Endothelial cell of umbilical vein (primary cell): ENCODE results near the gene MAN2B1. TPM values are rescaled to one million over a fixed set of nuclear protein-coding genes. Genes with fewer than 3 reads are reported as not detected.
"Not testable (repeated sequence)": the region's sequence is repeated elsewhere in the genome, so short reads cannot be mapped to it uniquely, and the experiment has no call there.

ENCODE experiments used
- BruUV-seq: library from RNA; stranded (reverse); fragments of 400-500 nt; replicated peaks from 2 replicates; lab custom pipeline; 2021; lab: Mats Ljungman, UMichigan
- CTCF ChIA-PET: fragments of 300-600, 350-600 bp; sonication (Branson Sonifier 250); formaldehyde crosslinking; loops from one replicate; lab custom pipeline; 2021; ENCODE audit warnings: antibody characterized with exemption, inconsistent platforms; lab: Charles Lee
- POLR2A ChIA-PET: fragments of 300-600, 350-600 bp; sonication (Branson Sonifier 250); formaldehyde crosslinking; loops from one replicate; lab custom pipeline; 2021; ENCODE audit warnings: antibody characterized with exemption, inconsistent platforms; lab: Charles Lee
- DNase-seq: peaks from one replicate; pipeline ENCODE4 v3.0.0-alpha.2; 2011; ENCODE audit warnings: low read depth, low spot score
- FAIRE-seq: peaks from 2 replicates; lab custom pipeline; 2011; peaks lifted over from hg19 to GRCh38; lab: Jason Lieb, UNC
- H2AFZ ChIP-seq: 2 replicates; pipeline ENCODE4 v1.6.0; 2012; ENCODE audit warnings: low read depth, low read length, control low read depth, inconsistent platforms
- H3K27ac ChIP-seq: 2 replicates; pipeline ENCODE4 v1.5.1; 2011; ENCODE audit warnings: low read depth, mild to moderate bottlenecking, control low read depth, low read length, moderate library complexity; ENCODE audit not compliant: insufficient read depth
- H3K27me3 ChIP-seq, 2 experiments: 2 replicates each; pipeline versions ENCODE4 v1.6.0 to v1.6.1; 2011; ENCODE audit warnings: low read length in 2 of 2, mixed read lengths in 1 of 2; ENCODE audit not compliant: control insufficient read depth in 2 of 2, insufficient read depth in 2 of 2
- H3K36me3 ChIP-seq, 2 experiments: 2 replicates in 1 of 2; 3 replicates in 1 of 2; pipeline ENCODE4 v1.5.1; 2011; ENCODE audit warnings: low read length in 2 of 2, mild to moderate bottlenecking in 1 of 2, moderate library complexity in 1 of 2; ENCODE audit not compliant: control insufficient read depth in 2 of 2, insufficient read depth in 2 of 2; ENCODE audit errors: extremely low read depth in 1 of 2
- H3K4me1 ChIP-seq: 3 replicates; pipeline ENCODE4 v1.5.1; 2011; ENCODE audit warnings: mild to moderate bottlenecking, low read length; ENCODE audit not compliant: control insufficient read depth, insufficient read depth; ENCODE audit errors: extremely low read depth
- H3K4me2 ChIP-seq: 2 replicates; pipeline ENCODE4 v1.6.1; 2011; ENCODE audit warnings: low read length, control low read depth, mixed read lengths; ENCODE audit not compliant: insufficient read depth
- H3K4me3 ChIP-seq, 3 experiments: fragments of 200-600 bp in 1 of 3; sonication (generic), shearing (Covaris generic) in 1 of 3; replicated peaks in 1 of 3; 2 replicates each; pipeline ENCODE4 v1.5.1; 2011 to 2016; ENCODE audit warnings: control low read depth in 3 of 3, low read length in 3 of 3, mild to moderate bottlenecking in 2 of 3, inconsistent platforms in 1 of 3, low read depth in 1 of 3, moderate library complexity in 1 of 3; ENCODE audit not compliant: insufficient read depth in 1 of 3
- H3K79me2 ChIP-seq: 2 replicates; pipeline ENCODE4 v1.6.0; 2012; ENCODE audit warnings: low read length, inconsistent platforms; ENCODE audit not compliant: control insufficient read depth, insufficient read depth
- H3K9ac ChIP-seq: replicated peaks from 2 replicates; pipeline ENCODE3; 2011; ENCODE audit warnings: low read length, control low read depth; ENCODE audit not compliant: insufficient read depth; ENCODE audit errors: extremely low read depth
- H3K9me1 ChIP-seq: replicated peaks from 3 replicates; pipeline ENCODE4 v1.6.0; 2011; ENCODE audit warnings: mild to moderate bottlenecking, low read length; ENCODE audit not compliant: control insufficient read depth, insufficient read depth; ENCODE audit errors: extremely low read depth
- H3K9me3 ChIP-seq: replicated peaks from 2 replicates; pipeline ENCODE4 v1.5.1; 2012; ENCODE audit warnings: low read length, inconsistent platforms; ENCODE audit not compliant: control insufficient read depth, insufficient read depth
- H4K20me1 ChIP-seq: replicated peaks from 2 replicates; pipeline ENCODE3; 2011; ENCODE audit warnings: mild to moderate bottlenecking, low read length; ENCODE audit not compliant: control insufficient read depth, insufficient read depth; ENCODE audit errors: extremely low read depth
- CTCF ChIP-seq, 2 donors: IDR thresholded peaks; 1 replicate in 1 of 2; 2 replicates in 1 of 2; pipeline ENCODE4 v1.5.1; 2011; ENCODE audit warnings: low read length in 2 of 2, mild to moderate bottlenecking in 2 of 2, moderate library complexity in 2 of 2, control low read depth in 1 of 2, inconsistent platforms in 1 of 2, low read depth in 1 of 2; ENCODE audit not compliant: insufficient read depth in 1 of 2; ENCODE audit errors: extremely low read depth in 1 of 2
- dilution Hi-C: fragments of 300-500 bp; cut with MboI; formaldehyde crosslinking; loops from one replicate; pipeline ENCODE4 v1.15.0; 2019; ENCODE audit warnings: low sequenced_read_pairs; ENCODE audit not compliant: extremely low pct_ligation_motif_present
- intact Hi-C: fragments of 100-400 bp; cut with micrococcal nuclease; formaldehyde crosslinking; loops from one replicate; pipeline ENCODE4 v1.10.0; 2022
- polyA plus RNA-seq, 4 experiments: library from polyadenylated mRNA; depleted of rRNA in 3 of 4; stranded (reverse) in 3 of 4; unstranded in 1 of 4; fragments of >200 nt; gene quantifications; 2 replicates each; pipeline versions ENCODE4 v1.2.1 to v1.2.3, GENCODE V29; 2011 to 2012; ENCODE audit warnings: missing spikeins in 1 of 4
- total RNA-seq: library from RNA; stranded (reverse); gene quantifications from 2 replicates; pipeline ENCODE4 v1.2.3, GENCODE V29; 2021

The MAN2B1 gene
- total and polyA plus RNA-seq, 2 donors (not counting 3 experiments of a cell fraction or from before 2014, with no cell fraction given), result 64.4 to 76.8 TPM

GRCh38 chr19:12698138-12698537 is 31.6 kb upstream of the MAN2B1 start:
- BruUV-seq, result no TSS peak
- Histone ChIP-seq H3K9me1 (no peaks in the 10 kb centered on the region), H3K9me3 (no peaks in the 10 kb centered on the region), H3K4me2 (no peak overlapping the region), H3K79me2 (no peaks in the 10 kb centered on the region), H3K27me3 (no peaks in the 10 kb centered on the region), H3K9ac (no peak overlapping the region), H3K36me3 (peaks cover 7 to 33% of the 10 kb centered on the region in 2 experiments), H4K20me1 (no peaks in the 10 kb centered on the region), H3K4me3 (no peak overlapping the region), H2AFZ (no peak overlapping the region), H3K27ac (no peak overlapping the region), H3K4me1 (peaks cover 15% of the 10 kb centered on the region)
- ChIA-PET CTCF (no interaction called here), POLR2A (no interaction called here)
- FAIRE-seq, result no peak
- DNase-seq, result no peak
- intact Hi-C loops (no loop called here), dilution Hi-C loops (no loop called here)
- no peak for TF ChIP-seq CTCF (IDR thresholded peaks at IDR 0.05; ENCODE audit: extremely low read depth in 1 of 2, insufficient read depth in 1 of 2, low read depth in 1 of 2, low read length in 2 of 2)

DNA sequence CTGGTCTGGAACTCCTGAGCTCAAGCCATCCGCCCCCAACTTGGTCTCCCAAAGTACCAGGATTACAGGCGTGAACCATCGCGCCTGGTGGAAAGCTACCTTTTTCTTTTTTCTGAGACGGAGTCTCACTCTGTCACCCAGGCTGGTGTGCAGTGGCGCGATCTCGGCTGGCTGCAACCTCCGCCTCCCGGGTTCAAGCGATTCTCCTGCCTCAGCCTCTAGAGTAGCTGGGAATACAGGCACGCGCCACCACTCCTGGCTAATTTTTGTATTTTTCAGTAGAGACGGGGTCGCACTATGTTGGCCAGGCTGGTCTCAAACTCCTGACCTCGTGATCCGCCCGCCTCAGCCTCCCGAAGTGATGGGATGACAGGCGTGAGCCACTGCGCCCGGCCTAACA is 30.9 kb upstream of the MAN2B1 start:
- DNase-seq, result not testable (repeated sequence)

More for the DNA sequence above, 30.9 kb upstream of the MAN2B1 start:
- H3K4me3 ChIP-seq, H3K79me2 ChIP-seq, H3K27me3 ChIP-seq, H3K9ac ChIP-seq, dilution Hi-C loops, H3K9me1 ChIP-seq, POLR2A ChIA-PET, H3K4me2 ChIP-seq, H4K20me1 ChIP-seq, H3K9me3 ChIP-seq, intact Hi-C loops, H2AFZ ChIP-seq, H3K27ac ChIP-seq, BruUV-seq: not testable (repeated sequence)
- Histone ChIP-seq H3K4me1 (peaks cover 15% of the 10 kb centered on the region), H3K36me3 (peaks cover 3 to 26% of the 10 kb centered on the region in 2 experiments)
- CTCF ChIA-PET, result interaction anchor here (0.9 kb wide), 1 partner anchor 69 kb away, joined by 4 read pairs; no protein-coding TSS in a partner anchor
- FAIRE-seq, result peak; percentile 70
